PC-9 (cell line): ENCODE results near the gene DUSP10. TPM values are rescaled to one million over a fixed set of nuclear protein-coding genes. Genes with fewer than 3 reads are reported as not detected.

Experiments used
- BruUV-seq: library from RNA; stranded (reverse); fragments of 400-500 nt; replicated peaks from 2 replicates; lab custom pipeline; 2021; lab: Mats Ljungman, UMichigan
- CTCF ChIA-PET: fragments of 300-600 bp; sonication (Branson Sonifier 250); formaldehyde crosslinking; loops from one replicate; lab custom pipeline; 2022; ENCODE audit warnings: antibody characterized with exemption; lab: Charles Lee
- POLR2A ChIA-PET: fragments of 300-600 bp; sonication (Branson Sonifier 250); formaldehyde crosslinking; loops from one replicate; lab custom pipeline; 2022; ENCODE audit warnings: antibody characterized with exemption; ENCODE audit not compliant: unreplicated experiment; lab: Charles Lee
- DNase-seq, 2 experiments: peaks; one replicate each; pipeline versions ENCODE4 v3.0.0 to v3.0.0-alpha.2; 2015 to 2022; ENCODE audit warnings: mixed read lengths in 1 of 2
- H2AFZ ChIP-seq: fragments of 200-600 bp; sonication (generic); 2 replicates; pipeline ENCODE4 v1.8.1; 2017; ENCODE audit warnings: antibody characterized with exemption
- H3F3A ChIP-seq: fragments of 200-600 bp; sonication (generic); 2 replicates; pipeline ENCODE4 v1.8.1; 2017; ENCODE audit warnings: antibody characterized with exemption, mild to moderate bottlenecking, low read depth; ENCODE audit not compliant: insufficient read depth
- H3K27ac ChIP-seq: fragments of 200-600 bp; sonication (generic); 2 replicates; pipeline ENCODE4 v1.6.1; 2016; ENCODE audit warnings: mixed run types
- H3K27me3 ChIP-seq: fragments of 200-600 bp; sonication (generic); 2 replicates; pipeline ENCODE4 v1.6.1; 2016; ENCODE audit warnings: low read depth, mixed run types; ENCODE audit not compliant: insufficient read depth
- H3K36me3 ChIP-seq: fragments of 200-600 bp; sonication (generic); 2 replicates; pipeline ENCODE4 v1.6.1; 2016; ENCODE audit warnings: low read depth, mixed run types
- H3K4me1 ChIP-seq: fragments of 200-600 bp; sonication (generic); replicated peaks from 2 replicates; pipeline ENCODE4 v1.6.1; 2016; ENCODE audit warnings: mixed run types; ENCODE audit not compliant: insufficient read depth
- H3K4me2 ChIP-seq: fragments of 200-600 bp; sonication (generic); 2 replicates; pipeline ENCODE4 v1.6.1; 2017; ENCODE audit warnings: mixed run types
- H3K4me3 ChIP-seq: fragments of 200-600 bp; sonication (generic); 2 replicates; pipeline ENCODE4 v1.6.1; 2016; ENCODE audit warnings: mixed run types
- H3K79me2 ChIP-seq: fragments of 200-600 bp; sonication (generic); 2 replicates; pipeline ENCODE4 v1.6.1; 2017; ENCODE audit warnings: low read depth, mixed run types
- H3K9me2 ChIP-seq: fragments of 200-600 bp; sonication (generic); 2 replicates; pipeline ENCODE4 v1.8.1; 2017; ENCODE audit warnings: mild to moderate bottlenecking; ENCODE audit not compliant: insufficient read depth
- H3K9me3 ChIP-seq: fragments of 200-600 bp; sonication (generic); 2 replicates; pipeline ENCODE4 v1.8.1; 2016; ENCODE audit warnings: low read depth; ENCODE audit not compliant: insufficient read depth
- H4K20me1 ChIP-seq: fragments of 200-600 bp; sonication (generic); 2 replicates; pipeline ENCODE4 v1.8.1; 2017; ENCODE audit not compliant: insufficient read depth
- CTCF ChIP-seq: fragments of 200-600 bp; sonication (generic); conservative IDR thresholded peaks from 2 replicates; pipeline ENCODE4 v1.6.1; 2017; ENCODE audit warnings: mixed run types, antibody characterized with exemption, mild to moderate bottlenecking, moderate library complexity
- EZH2 ChIP-seq: fragments of 200-600 bp; sonication (generic); IDR thresholded peaks from 2 replicates; pipeline ENCODE4 v1.8.0; 2017; ENCODE audit warnings: antibody characterized with exemption, low read depth
- intact Hi-C: fragments of 100-400 bp; cut with micrococcal nuclease; formaldehyde crosslinking; loops from one replicate; pipeline ENCODE4 v1.10.0; 2022; ENCODE audit not compliant: unreplicated experiment
- total RNA-seq: library from RNA; stranded (reverse); gene quantifications from 2 replicates; pipeline ENCODE4 v1.2.3, GENCODE V29; 2021

Gene DUSP10
- total RNA-seq, 1 experiment from 2014 or later = 7.0 TPM

DNA sequence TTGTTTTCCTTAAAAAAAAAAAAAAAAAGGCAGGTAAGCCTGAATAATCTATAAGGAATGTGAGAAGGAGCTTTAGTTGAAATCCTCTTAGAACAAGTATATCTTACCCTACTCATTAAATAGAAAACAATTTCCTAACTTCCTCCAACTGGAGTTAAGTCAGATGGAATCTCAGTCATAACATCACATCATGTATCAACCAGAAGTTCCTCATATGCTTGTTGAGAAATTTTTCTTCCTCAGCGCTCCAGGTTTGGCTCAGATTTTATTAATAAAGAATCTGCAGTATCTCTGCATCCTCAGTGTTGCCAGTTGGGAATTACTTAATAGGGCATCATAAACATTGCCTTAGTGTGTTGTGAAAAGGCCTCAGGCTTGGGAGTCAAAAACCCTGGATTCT is 37.6 kb downstream of the DUSP10 start:
- H3F3A ChIP-seq = peaks cover 12% of the 10 kb centered on the region
- ChIA-PET POLR2A (no interaction called here), CTCF (interaction anchor here (0.6 to 0.7 kb wide), 2 partner anchors 23 to 80 kb away, joined by 3 to 4 read pairs; no protein-coding TSS in a partner anchor)
- TF ChIP-seq CTCF (no peak), EZH2 (no peak)
- DNase-seq = peak in 1 of 2 experiments; percentile 79
- no peak overlapping the region for H3K4me2 ChIP-seq
- no peaks in the 10 kb centered on the region for H3K27me3 ChIP-seq
- H3K4me3 ChIP-seq = no peak overlapping the region
- no peaks in the 10 kb centered on the region for H3K9me2 ChIP-seq
- no TSS peak for BruUV-seq
- intact Hi-C loops = no loop called here
- no peak overlapping the region for H2AFZ ChIP-seq
- peaks cover 15% of the 10 kb centered on the region for H3K36me3 ChIP-seq
- H3K79me2 ChIP-seq = no peaks in the 10 kb centered on the region
- no peaks in the 10 kb centered on the region for H3K9me3 ChIP-seq
- H4K20me1 ChIP-seq = no peaks in the 10 kb centered on the region
- H3K27ac ChIP-seq = peak overlapping the region; percentile 53
- peaks cover 6% of the 10 kb centered on the region; the same call in 1 of the 2 replicates for H3K4me1 ChIP-seq

- TF ChIP-seq CTCF (no peak), EZH2 (no peak)
- H4K20me1 ChIP-seq = no peaks in the 10 kb centered on the region
- DNase-seq = no peak
- no peaks in the 10 kb centered on the region for H3K9me3 ChIP-seq
- intact Hi-C loops = no loop called here
- POLR2A ChIA-PET = interaction anchor here (0.6 kb wide), 1 partner anchor 833 kb away, joined by 13 read pairs; no protein-coding TSS in a partner anchor
- no peaks in the 10 kb centered on the region for H3K9me2 ChIP-seq
- H3K4me1 ChIP-seq = peaks cover 6% of the 10 kb centered on the region; the same call in 1 of the 2 replicates
- peaks cover 12% of the 10 kb centered on the region for H3F3A ChIP-seq
- H2AFZ ChIP-seq = no peak overlapping the region
- no TSS peak for BruUV-seq
- no peaks in the 10 kb centered on the region for H3K79me2 ChIP-seq
- no peak overlapping the region for H3K27ac ChIP-seq
- no peak overlapping the region for H3K4me3 ChIP-seq
- H3K36me3 ChIP-seq = peaks cover 15% of the 10 kb centered on the region
- no peak overlapping the region for H3K4me2 ChIP-seq
- CTCF ChIA-PET = no interaction called here
- H3K27me3 ChIP-seq = no peaks in the 10 kb centered on the region
Measured at GRCh38 chr1:221701570-221702186, 40.2 kb downstream of the DUSP10 start.

- Histone ChIP-seq H3F3A (peaks cover 12% of the 10 kb centered on the region), H3K27me3 (no peaks in the 10 kb centered on the region), H3K79me2 (no peaks in the 10 kb centered on the region), H3K9me2 (no peaks in the 10 kb centered on the region), H3K4me3 (no peak overlapping the region), H3K27ac (no peak overlapping the region), H4K20me1 (no peaks in the 10 kb centered on the region), H3K4me1 (peaks cover 6% of the 10 kb centered on the region; the same call in 1 of the 2 replicates), H3K9me3 (no peaks in the 10 kb centered on the region), H2AFZ (no peak overlapping the region), H3K4me2 (no peak overlapping the region), H3K36me3 (peaks cover 13% of the 10 kb centered on the region)
- no peak for DNase-seq
- BruUV-seq = no TSS peak
- ChIA-PET POLR2A (no interaction called here), CTCF (no interaction called here)
- TF ChIP-seq EZH2 = no peak
- no peak for TF ChIP-seq CTCF
- intact Hi-C loops = no loop called here
Measured at GRCh38 chr1:221700948-221701347, 40.9 kb downstream of the DUSP10 start.
